Measurements from ENCODE around the gene SLC50A1. TPM values are rescaled to one million over a fixed set of nuclear protein-coding genes. Genes with fewer than 3 reads are reported as not detected.

SLC50A1 gene
- total and polyA plus RNA-seq, 9 of the 15 experiments (the other 6 are each of a cell fraction or from before 2014, with no cell fraction given) = 46.5 to 132 (median 91.9) TPM

- no peak for TF ChIP-seq MBD1 (CRISPR knock-in tag; IDR thresholded peaks at IDR 0.05)
- TF ChIP-seq, protein P1, sequence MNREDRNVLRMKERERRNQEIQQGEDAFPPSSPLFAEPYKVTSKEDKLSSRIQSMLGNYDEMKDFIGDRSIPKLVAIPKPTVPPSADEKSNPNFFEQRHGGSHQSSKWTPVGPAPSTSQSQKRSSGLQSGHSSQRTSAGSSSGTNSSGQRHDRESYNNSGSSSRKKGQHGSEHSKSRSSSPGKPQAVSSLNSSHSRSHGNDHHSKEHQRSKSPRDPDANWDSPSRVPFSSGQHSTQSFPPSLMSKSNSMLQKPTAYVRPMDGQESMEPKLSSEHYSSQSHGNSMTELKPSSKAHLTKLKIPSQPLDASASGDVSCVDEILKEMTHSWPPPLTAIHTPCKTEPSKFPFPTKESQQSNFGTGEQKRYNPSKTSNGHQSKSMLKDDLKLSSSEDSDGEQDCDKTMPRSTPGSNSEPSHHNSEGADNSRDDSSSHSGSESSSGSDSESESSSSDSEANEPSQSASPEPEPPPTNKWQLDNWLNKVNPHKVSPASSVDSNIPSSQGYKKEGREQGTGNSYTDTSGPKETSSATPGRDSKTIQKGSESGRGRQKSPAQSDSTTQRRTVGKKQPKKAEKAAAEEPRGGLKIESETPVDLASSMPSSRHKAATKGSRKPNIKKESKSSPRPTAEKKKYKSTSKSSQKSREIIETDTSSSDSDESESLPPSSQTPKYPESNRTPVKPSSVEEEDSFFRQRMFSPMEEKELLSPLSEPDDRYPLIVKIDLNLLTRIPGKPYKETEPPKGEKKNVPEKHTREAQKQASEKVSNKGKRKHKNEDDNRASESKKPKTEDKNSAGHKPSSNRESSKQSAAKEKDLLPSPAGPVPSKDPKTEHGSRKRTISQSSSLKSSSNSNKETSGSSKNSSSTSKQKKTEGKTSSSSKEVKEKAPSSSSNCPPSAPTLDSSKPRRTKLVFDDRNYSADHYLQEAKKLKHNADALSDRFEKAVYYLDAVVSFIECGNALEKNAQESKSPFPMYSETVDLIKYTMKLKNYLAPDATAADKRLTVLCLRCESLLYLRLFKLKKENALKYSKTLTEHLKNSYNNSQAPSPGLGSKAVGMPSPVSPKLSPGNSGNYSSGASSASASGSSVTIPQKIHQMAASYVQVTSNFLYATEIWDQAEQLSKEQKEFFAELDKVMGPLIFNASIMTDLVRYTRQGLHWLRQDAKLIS (CRISPR knock-in tag; IDR thresholded peaks at IDR 0.05) = 0 out of 2 replicates have a peak, but pooled peaks have one; percentile 67
- TF ChIP-seq, protein P2, sequence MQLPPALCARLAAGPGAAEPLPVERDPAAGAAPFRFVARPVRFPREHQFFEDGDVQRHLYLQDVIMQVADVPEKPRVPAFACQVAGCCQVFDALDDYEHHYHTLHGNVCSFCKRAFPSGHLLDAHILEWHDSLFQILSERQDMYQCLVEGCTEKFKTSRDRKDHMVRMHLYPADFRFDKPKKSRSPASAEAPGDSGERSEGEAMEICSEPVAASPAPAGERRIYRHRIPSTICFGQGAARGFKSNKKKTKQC (CRISPR knock-in tag; IDR thresholded peaks at IDR 0.05) = peak; percentile 40; the same call in 1 of the 2 replicates
- peak; percentile 78 for TF ChIP-seq TBP (optimal IDR thresholded peaks at IDR 0.05; ENCODE audit: low read depth, low read length)
- peak; percentile 93 for TF ChIP-seq SUPT5H (IDR thresholded peaks at IDR 0.05)
- peak; percentile 65 to 71; a peak in 2 of 4 replicates for TF ChIP-seq TEAD1 (CRISPR knock-in tag; IDR thresholded peaks at IDR 0.05)
- TF ChIP-seq, protein P3, sequence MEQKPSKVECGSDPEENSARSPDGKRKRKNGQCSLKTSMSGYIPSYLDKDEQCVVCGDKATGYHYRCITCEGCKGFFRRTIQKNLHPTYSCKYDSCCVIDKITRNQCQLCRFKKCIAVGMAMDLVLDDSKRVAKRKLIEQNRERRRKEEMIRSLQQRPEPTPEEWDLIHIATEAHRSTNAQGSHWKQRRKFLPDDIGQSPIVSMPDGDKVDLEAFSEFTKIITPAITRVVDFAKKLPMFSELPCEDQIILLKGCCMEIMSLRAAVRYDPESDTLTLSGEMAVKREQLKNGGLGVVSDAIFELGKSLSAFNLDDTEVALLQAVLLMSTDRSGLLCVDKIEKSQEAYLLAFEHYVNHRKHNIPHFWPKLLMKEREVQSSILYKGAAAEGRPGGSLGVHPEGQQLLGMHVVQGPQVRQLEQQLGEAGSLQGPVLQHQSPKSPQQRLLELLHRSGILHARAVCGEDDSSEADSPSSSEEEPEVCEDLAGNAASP (IDR thresholded peaks at IDR 0.05) = no peak
- peak; percentile 88 for TF ChIP-seq POLR2AphosphoS5 (IDR thresholded peaks at IDR 0.05; ENCODE audit: control insufficient read depth, insufficient read depth, low read depth, low read length)
- no peak for TF ChIP-seq RAD51 (IDR thresholded peaks at IDR 0.05; ENCODE audit: borderline replicate concordance, low read depth)
- TF ChIP-seq BRD9 (IDR thresholded peaks at IDR 0.05; ENCODE audit: low read depth, partially characterized antibody) = no peak
- TF ChIP-seq ZNF165 (CRISPR knock-in tag; IDR thresholded peaks at IDR 0.05; ENCODE audit: borderline replicate concordance) = 0 out of 2 replicates have a peak, but pooled peaks have one; percentile 26
- peak; percentile 69; the same call in 1 of the 2 replicates for TF ChIP-seq ETV5 (CRISPR knock-in tag; IDR thresholded peaks at IDR 0.05; ENCODE audit: low read depth)
- TF ChIP-seq PYGO2 (tag; IDR thresholded peaks at IDR 0.05) = no peak
- TF ChIP-seq RBBP5 (IDR thresholded peaks at IDR 0.05; ENCODE audit: borderline replicate concordance, insufficient read depth, low read length, poor library complexity, severe bottlenecking) = peak; percentile 84
- TF ChIP-seq CTCF (IDR thresholded peaks at IDR 0.05 in 2 of 3, conservative IDR thresholded peaks at IDR 0.05 in 1 of 3; ENCODE audit: insufficient read depth in 2 of 3, low read depth in 1 of 3, low read length in 3 of 3) = peak; percentile 93 to 98 (median 97)
- TF ChIP-seq FOXM1 (IDR thresholded peaks at IDR 0.05; ENCODE audit: low read depth) = no peak; the same call in 1 of the 2 replicates
- peak; percentile 24; the same call in 1 of the 2 replicates for TF ChIP-seq FOXM1 (CRISPR knock-in tag; IDR thresholded peaks at IDR 0.05; ENCODE audit: low read depth)
Observed at GRCh38 chr1:155172732-155173477, 37.3 kb downstream of the SLC50A1 start, which contains the start of gene KRTCAP2 (continued).

All from K562 (cell line).